ENCODE results near the gene LUM. TPM values are rescaled to one million over a fixed set of nuclear protein-coding genes. Genes with fewer than 3 reads are reported as not detected.

Gene LUM
- total and polyA plus RNA-seq, 2 donors (not counting 3 experiments of a cell fraction or from before 2014, with no cell fraction given) = 0.29 to 1.9 TPM

- Histone ChIP-seq H3K79me2 (ENCODE audit: control insufficient read depth, insufficient read depth, low read length) (no peaks in the 10 kb centered on the region), H4K20me1 (replicated peaks; ENCODE audit: control insufficient read depth, extremely low read depth, insufficient read depth, low read length) (no peaks in the 10 kb centered on the region), H3K36me3 (ENCODE audit: control insufficient read depth in 2 of 2, extremely low read depth in 1 of 2, insufficient read depth in 2 of 2, low read length in 2 of 2) (no peaks in the 10 kb centered on the region), H3K27ac (ENCODE audit: insufficient read depth, low read depth, low read length) (no peak overlapping the region), H2AFZ (ENCODE audit: low read depth, low read length) (no peak overlapping the region), H3K4me2 (ENCODE audit: insufficient read depth, low read length) (no peak overlapping the region), H3K9me3 (replicated peaks; ENCODE audit: control insufficient read depth, insufficient read depth, low read length) (no peaks in the 10 kb centered on the region), H3K9ac (replicated peaks; ENCODE audit: extremely low read depth, insufficient read depth, low read length) (no peak overlapping the region), H3K27me3 (ENCODE audit: control insufficient read depth in 2 of 2, insufficient read depth in 2 of 2, low read length in 2 of 2) (no peaks in the 10 kb centered on the region), H3K4me3 (replicated peaks in 1 of 3; ENCODE audit: insufficient read depth in 1 of 3, low read depth in 1 of 3, low read length in 3 of 3) (no peak overlapping the region), H3K4me1 (ENCODE audit: control insufficient read depth, extremely low read depth, insufficient read depth, low read length) (no peaks in the 10 kb centered on the region), H3K9me1 (replicated peaks; ENCODE audit: control insufficient read depth, extremely low read depth, insufficient read depth, low read length) (no peaks in the 10 kb centered on the region)
- TF ChIP-seq CTCF (IDR thresholded peaks at IDR 0.05; ENCODE audit: extremely low read depth in 1 of 2, insufficient read depth in 1 of 2, low read depth in 1 of 2, low read length in 2 of 2) (no peak), MAX (IDR thresholded peaks at IDR 0.05; ENCODE audit: insufficient read depth, insufficient read length) (no peak), JUN (IDR thresholded peaks at IDR 0.05; ENCODE audit: borderline replicate concordance, insufficient read depth, insufficient read length, low read depth) (no peak), MYC (IDR thresholded peaks at IDR 0.05; ENCODE audit: low read depth, low read length) (no peak), GATA2 (IDR thresholded peaks at IDR 0.05; ENCODE audit: insufficient read depth, insufficient read length, low read depth, low read length) (no peak), FOS (IDR thresholded peaks at IDR 0.05; ENCODE audit: borderline replicate concordance, insufficient read depth, low read length) (no peak), POLR2AphosphoS5 (IDR thresholded peaks at IDR 0.05; ENCODE audit: insufficient read depth, low read depth, low read length) (no peak), EZH2 (IDR thresholded peaks at IDR 0.05; ENCODE audit: borderline replicate concordance, low read depth, low read length, severe bottlenecking) (no peak), POLR2A (IDR thresholded peaks at IDR 0.05; ENCODE audit: low read depth, low read length) (no peak)
- intact Hi-C loops (cut with micrococcal nuclease) = no loop called here
- BruUV-seq (replicated peaks) = no TSS peak
- dilution Hi-C loops (cut with MboI; ENCODE audit: extremely low pct_ligation_motif_present, low sequenced_read_pairs) = no loop called here
- FAIRE-seq = no peak
- DNase-seq (ENCODE audit: low read depth, low spot score) = no peak
- POLR2A ChIA-PET = no interaction called here
- CTCF ChIA-PET = interaction anchor here (0.8 to 2.0 kb wide), 2 partner anchors 14 to 44 kb away, joined by 3 to 6 read pairs; no protein-coding TSS in a partner anchor
These were observed 46.7 kb downstream of the LUM start for GRCh38 chr12:91064640-91065039.

Measured in endothelial cell of umbilical vein (primary cell).